T follicular helper cell (primary cell): ENCODE results near the gene TREML4.
"Not testable (repeated sequence)": the region's sequence is repeated elsewhere in the genome, so short reads cannot be mapped to it uniquely, and the experiment has no call there.

Experiments
- DNase-seq: peaks from one replicate; pipeline ENCODE4 v3.0.0-alpha.2; 2020; ENCODE audit warnings: low read depth

The TREML4 gene

GRCh38 chr6:41208439-41209106 is 19.6 kb upstream of the TREML4 start:
- no peak for DNase-seq

GRCh38 chr6:41209547-41210320 is 18.4 kb upstream of the TREML4 start:
- DNase-seq: no peak

GRCh38 chr6:41214559-41215238 is 13.4 kb upstream of the TREML4 start:
- no peak for DNase-seq

- no peak for DNase-seq
Measured at GRCh38 chr6:41215777-41216176, 12.4 kb upstream of the TREML4 start.

- DNase-seq: no peak
Measured at GRCh38 chr6:41216616-41217015, 11.5 kb upstream of the TREML4 start.

- no peak for DNase-seq
Measured at GRCh38 chr6:41222045-41222444, 6.1 kb upstream of the TREML4 start.

- DNase-seq: no peak
Measured at GRCh38 chr6:41222513-41222912, 5.6 kb upstream of the TREML4 start.

GRCh38 chr6:41224800-41225199 is 3.3 kb upstream of the TREML4 start:
- no peak for DNase-seq

- no peak for DNase-seq
Measured at GRCh38 chr6:41226752-41227151, 1.4 kb upstream of the TREML4 start.

- no peak for DNase-seq
Measured at GRCh38 chr6:41228616-41229015, 467 bp downstream of the TREML4 start.

GRCh38 chr6:41229721-41230120 is 1.6 kb downstream of the TREML4 start:
- no peak for DNase-seq

- DNase-seq: no peak
Measured at GRCh38 chr6:41231246-41231645, 3.1 kb downstream of the TREML4 start.

- no peak for DNase-seq
Measured at GRCh38 chr6:41232667-41233066, 4.5 kb downstream of the TREML4 start.

- DNase-seq: no peak
Measured at GRCh38 chr6:41236276-41236675, 8.1 kb downstream of the TREML4 start.

GRCh38 chr6:41237128-41237527 is 9.0 kb downstream of the TREML4 start:
- no peak for DNase-seq

GRCh38 chr6:41239467-41240159 is 11.5 kb downstream of the TREML4 start:
- DNase-seq: no peak

- DNase-seq: not testable (repeated sequence)
Measured at GRCh38 chr6:41246529-41246928, 18.4 kb downstream of the TREML4 start.

- no peak for DNase-seq
Measured at GRCh38 chr6:41247288-41247865, 19.2 kb downstream of the TREML4 start.

- no peak for DNase-seq
Measured at GRCh38 chr6:41247882-41248705, 19.9 kb downstream of the TREML4 start.

- no peak for DNase-seq
Measured at GRCh38 chr6:41252401-41253169, 24.4 kb downstream of the TREML4 start.
